K562 treated with DMSO at 1 percent for 48 hours (cell line): ENCODE measurements around the gene ADAMTS15. TPM values are rescaled to one million over a fixed set of nuclear protein-coding genes. Genes with fewer than 3 reads are reported as not detected.

Source experiments
- total RNA-seq: library from RNA; unstranded; fragments of 300-600 nt; gene quantifications from 2 replicates; pipeline ENCODE4 v1.2.3, GENCODE V29; 2022; ENCODE audit warnings: low replicate concordance; ENCODE audit errors: extremely low read depth

Gene ADAMTS15, protein sequence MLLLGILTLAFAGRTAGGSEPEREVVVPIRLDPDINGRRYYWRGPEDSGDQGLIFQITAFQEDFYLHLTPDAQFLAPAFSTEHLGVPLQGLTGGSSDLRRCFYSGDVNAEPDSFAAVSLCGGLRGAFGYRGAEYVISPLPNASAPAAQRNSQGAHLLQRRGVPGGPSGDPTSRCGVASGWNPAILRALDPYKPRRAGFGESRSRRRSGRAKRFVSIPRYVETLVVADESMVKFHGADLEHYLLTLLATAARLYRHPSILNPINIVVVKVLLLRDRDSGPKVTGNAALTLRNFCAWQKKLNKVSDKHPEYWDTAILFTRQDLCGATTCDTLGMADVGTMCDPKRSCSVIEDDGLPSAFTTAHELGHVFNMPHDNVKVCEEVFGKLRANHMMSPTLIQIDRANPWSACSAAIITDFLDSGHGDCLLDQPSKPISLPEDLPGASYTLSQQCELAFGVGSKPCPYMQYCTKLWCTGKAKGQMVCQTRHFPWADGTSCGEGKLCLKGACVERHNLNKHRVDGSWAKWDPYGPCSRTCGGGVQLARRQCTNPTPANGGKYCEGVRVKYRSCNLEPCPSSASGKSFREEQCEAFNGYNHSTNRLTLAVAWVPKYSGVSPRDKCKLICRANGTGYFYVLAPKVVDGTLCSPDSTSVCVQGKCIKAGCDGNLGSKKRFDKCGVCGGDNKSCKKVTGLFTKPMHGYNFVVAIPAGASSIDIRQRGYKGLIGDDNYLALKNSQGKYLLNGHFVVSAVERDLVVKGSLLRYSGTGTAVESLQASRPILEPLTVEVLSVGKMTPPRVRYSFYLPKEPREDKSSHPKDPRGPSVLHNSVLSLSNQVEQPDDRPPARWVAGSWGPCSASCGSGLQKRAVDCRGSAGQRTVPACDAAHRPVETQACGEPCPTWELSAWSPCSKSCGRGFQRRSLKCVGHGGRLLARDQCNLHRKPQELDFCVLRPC
- not detected in 2 replicates for total RNA-seq

DNA sequence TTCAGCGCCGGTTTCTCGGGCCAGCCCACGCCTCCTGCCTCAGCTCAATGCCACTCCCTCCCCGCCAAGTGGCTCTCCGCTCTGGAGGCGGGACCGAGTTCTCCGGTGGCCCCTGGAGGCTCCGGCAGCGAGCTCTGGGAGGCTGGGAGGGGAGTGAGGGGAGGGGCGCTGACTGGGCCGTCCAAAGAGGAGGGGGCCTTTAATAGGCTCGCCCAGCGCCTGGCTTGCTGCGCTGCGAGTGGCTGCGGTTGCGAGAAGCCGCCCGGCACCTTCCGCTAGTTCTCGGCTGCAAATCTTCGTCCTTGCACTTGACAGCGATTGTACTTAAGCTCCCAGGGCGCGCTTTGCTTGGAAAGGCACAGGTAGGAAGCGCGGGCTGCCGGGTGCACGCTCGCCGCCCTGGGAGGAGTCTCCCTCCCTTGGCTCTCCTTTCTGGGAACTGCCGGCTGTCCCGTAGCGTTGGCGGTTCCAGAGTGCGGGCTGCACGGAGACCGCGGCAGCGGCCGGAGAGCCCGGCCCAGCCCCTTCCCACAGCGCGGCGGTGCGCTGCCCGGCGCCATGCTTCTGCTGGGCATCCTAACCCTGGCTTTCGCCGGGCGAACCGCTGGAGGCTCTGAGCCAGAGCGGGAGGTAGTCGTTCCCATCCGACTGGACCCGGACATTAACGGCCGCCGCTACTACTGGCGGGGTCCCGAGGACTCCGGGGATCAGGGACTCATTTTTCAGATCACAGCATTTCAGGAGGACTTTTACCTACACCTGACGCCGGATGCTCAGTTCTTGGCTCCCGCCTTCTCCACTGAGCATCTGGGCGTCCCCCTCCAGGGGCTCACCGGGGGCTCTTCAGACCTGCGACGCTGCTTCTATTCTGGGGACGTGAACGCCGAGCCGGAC lies at the start of gene ADAMTS15:
ADAMTS15 (plus strand) TSS at position 230 of the 894 bp plus-strand sequence; CDS start at position 559, 329 bp downstream.

DNA sequence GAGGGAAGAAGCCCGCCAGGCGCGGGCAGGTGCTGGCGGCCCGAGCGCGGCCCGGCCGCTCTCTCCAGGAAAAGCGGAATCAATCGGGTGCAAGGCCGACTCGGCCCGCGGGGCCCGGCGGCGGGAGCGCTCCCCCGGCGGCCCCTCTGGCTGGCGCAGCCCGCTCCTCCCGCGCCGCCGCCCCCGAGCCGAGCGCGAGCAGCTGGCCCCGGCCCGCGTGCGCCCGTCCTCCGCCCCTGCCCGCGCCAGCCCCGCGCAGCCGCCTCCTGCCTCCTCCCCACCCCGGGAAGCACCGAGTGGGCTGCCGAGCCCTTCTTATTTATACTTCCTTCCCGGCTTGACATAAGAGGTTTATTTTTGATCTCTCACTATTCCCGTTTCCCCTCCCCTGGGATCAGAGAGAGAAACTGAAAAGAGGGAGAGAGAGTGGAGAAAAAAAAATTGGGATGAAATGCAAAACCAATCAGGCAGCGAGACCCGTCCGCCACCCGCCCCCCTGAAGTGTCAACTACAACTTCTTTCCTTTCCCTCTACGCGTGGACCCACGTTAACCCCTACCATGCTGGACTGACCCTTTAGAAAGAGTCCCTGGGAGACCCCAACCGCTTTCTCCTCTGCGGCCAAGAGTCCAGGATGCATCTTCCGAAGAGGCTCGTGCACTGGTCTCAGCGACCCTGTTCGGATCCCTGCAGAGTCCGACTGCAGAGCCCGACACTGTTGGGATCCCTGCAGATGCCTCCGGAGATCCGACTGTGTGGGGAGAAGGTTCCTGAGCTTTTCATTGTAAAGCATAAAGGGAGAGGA lies 19.9 kb upstream of the ADAMTS15 start, which contains the start of gene ADAMTS8:
ADAMTS8 (minus strand) TSS at position 294 of the 804 bp plus-strand sequence. CDS start 323 bp downstream, outside the sequence.

Other genes starting within 250 kb of the ADAMTS15 start
- gene ZBTB44, start 133.7 kb upstream of the ADAMTS15 start, total RNA-seq: not detected in 2 replicates
- not detected in 2 replicates for gene ADAMTS8, start 20.0 kb upstream of the ADAMTS15 start, total RNA-seq